GM18909 (cell line): ENCODE measurements around the gene SKA2.
"Not testable (repeated sequence)": the region's sequence is repeated elsewhere in the genome, so short reads cannot be mapped to it uniquely, and the experiment has no call there.

Experiments
- ATAC-seq: cut with Tn5 transposase; IDR thresholded peaks from one replicate; pipeline ENCODE4 v1.9.1; 2021; ENCODE audit warnings: mild to moderate bottlenecking; ENCODE audit not compliant: unreplicated experiment, poor library complexity

Gene SKA2

GRCh38 chr17:59154292-59154720, 680 bp downstream of the SKA2 start:
- no peak for ATAC-seq

- no peak for ATAC-seq
Measured at GRCh38 chr17:59152925-59153324, 2.1 kb downstream of the SKA2 start.

- ATAC-seq: no peak
Measured at GRCh38 chr17:59151591-59151990, 3.4 kb downstream of the SKA2 start.

- ATAC-seq: no peak
Measured at GRCh38 chr17:59151006-59151405, 4.0 kb downstream of the SKA2 start.

- no peak for ATAC-seq
Measured at GRCh38 chr17:59149841-59150511, 5.0 kb downstream of the SKA2 start.

GRCh38 chr17:59149051-59149450, 5.9 kb downstream of the SKA2 start:
- ATAC-seq: no peak

GRCh38 chr17:59145571-59146096, 9.4 kb downstream of the SKA2 start:
- ATAC-seq: no peak

- ATAC-seq: no peak
Measured at GRCh38 chr17:59141860-59142259, 13.1 kb downstream of the SKA2 start.

GRCh38 chr17:59139939-59140338, 15.0 kb downstream of the SKA2 start:
- no peak for ATAC-seq

GRCh38 chr17:59138339-59138738, 16.6 kb downstream of the SKA2 start:
- ATAC-seq: not testable (repeated sequence)

GRCh38 chr17:59131131-59131530, 23.9 kb downstream of the SKA2 start:
- ATAC-seq: no peak

GRCh38 chr17:59129814-59130213, 25.2 kb downstream of the SKA2 start:
- no peak for ATAC-seq

GRCh38 chr17:59126809-59127417, 28.1 kb downstream of the SKA2 start:
- no peak for ATAC-seq

GRCh38 chr17:59124665-59125064, 30.3 kb downstream of the SKA2 start:
- no peak for ATAC-seq

- no peak for ATAC-seq
Measured at GRCh38 chr17:59121901-59122480, 33.0 kb downstream of the SKA2 start.

GRCh38 chr17:59115474-59115873, 39.5 kb downstream of the SKA2 start:
- no peak for ATAC-seq

- ATAC-seq: no peak
Measured at GRCh38 chr17:59111539-59111938, 43.4 kb downstream of the SKA2 start.

GRCh38 chr17:59110973-59111372, 44.0 kb downstream of the SKA2 start:
- no peak for ATAC-seq

- no peak for ATAC-seq
Measured at GRCh38 chr17:59108400-59109102, 46.4 kb downstream of the SKA2 start.

GRCh38 chr17:59107306-59107670, 47.7 kb downstream of the SKA2 start:
- no peak for ATAC-seq
